H1 (cell line): ENCODE data around the gene ELOVL1. TPM values are rescaled to one million over a fixed set of nuclear protein-coding genes. Genes with fewer than 3 reads are reported as not detected.

Source experiments
- CTCF ChIA-PET: fragments of 300-600 bp; sonication (Branson Sonifier 250); formaldehyde crosslinking; loops from one replicate; lab custom pipeline; 2021; ENCODE audit not compliant: partially characterized antibody; lab: Charles Lee
- POLR2A ChIA-PET: fragments of 300-600 bp; sonication (Branson Sonifier 250); formaldehyde crosslinking; loops from one replicate; lab custom pipeline; 2021; ENCODE audit warnings: inconsistent platforms; ENCODE audit not compliant: partially characterized antibody; lab: Charles Lee
- DNase-seq, 2 experiments: peaks; one replicate each; pipeline versions ENCODE4 v3.0.0 to v3.0.0-alpha.2; 2010 to 2022; ENCODE audit warnings: low spot score in 2 of 2, low read depth in 1 of 2, mixed read lengths in 1 of 2
- FAIRE-seq: peaks from 2 replicates; lab custom pipeline; 2011; peaks lifted over from hg19 to GRCh38; lab: Jason Lieb, UNC
- H2AFZ ChIP-seq: 2 replicates; pipeline ENCODE4 v1.8.1; 2012; ENCODE audit warnings: low read length, inconsistent platforms
- H2AK5ac ChIP-seq: 2 replicates; pipeline ENCODE4 v1.6.1; 2013; ENCODE audit warnings: low read depth, low read length
- H2BK120ac ChIP-seq: replicated peaks from 2 replicates; pipeline ENCODE3; 2013; ENCODE audit warnings: low read depth, low read length, inconsistent platforms
- H2BK12ac ChIP-seq: 2 replicates; pipeline ENCODE4 v1.6.1; 2013; ENCODE audit warnings: low read depth, low read length
- H2BK15ac ChIP-seq: 2 replicates; pipeline ENCODE4 v1.6.1; 2013; ENCODE audit warnings: low read length
- H2BK20ac ChIP-seq: 2 replicates; pipeline ENCODE4 v1.6.1; 2013; ENCODE audit warnings: low read length
- H2BK5ac ChIP-seq: 2 replicates; pipeline ENCODE4 v1.6.1; 2013; ENCODE audit warnings: low read depth, low read length
- H3K14ac ChIP-seq: 2 replicates; pipeline ENCODE4 v1.6.1; 2013; ENCODE audit warnings: inconsistent platforms; ENCODE audit not compliant: insufficient read length
- H3K18ac ChIP-seq: 2 replicates; pipeline ENCODE4 v1.6.1; 2013; ENCODE audit warnings: low read length; ENCODE audit errors: extremely low read depth
- H3K23ac ChIP-seq: 2 replicates; pipeline ENCODE4 v1.6.1; 2013; ENCODE audit warnings: inconsistent platforms; ENCODE audit not compliant: insufficient read length
- H3K23me2 ChIP-seq: 2 replicates; pipeline ENCODE4 v1.6.1; 2013; ENCODE audit warnings: low read depth, low read length
- H3K27ac ChIP-seq: 2 replicates; pipeline ENCODE4 v1.6.1; 2011; ENCODE audit warnings: low read depth, low read length, inconsistent platforms
- H3K27me3 ChIP-seq, 4 experiments: replicated peaks in 1 of 4; 1 replicate in 1 of 4; 2 replicates in 3 of 4; pipeline versions ENCODE4 v1.6.1 to v1.8.1; 2011 to 2013; ENCODE audit warnings: low read length in 3 of 4, mild to moderate bottlenecking in 3 of 4, inconsistent platforms in 2 of 4, mixed read lengths in 2 of 4, moderate library complexity in 1 of 4; ENCODE audit not compliant: control insufficient read depth in 3 of 4, insufficient read depth in 3 of 4; ENCODE audit errors: extremely low read depth in 1 of 4
- H3K36me3 ChIP-seq, 4 experiments: 2 replicates each; pipeline versions ENCODE4 v1.6.1 to v1.8.1; 2011 to 2013; ENCODE audit warnings: mild to moderate bottlenecking in 4 of 4, low read length in 3 of 4, moderate library complexity in 2 of 4, control low read depth in 1 of 4, inconsistent platforms in 1 of 4; ENCODE audit not compliant: insufficient read depth in 4 of 4, control insufficient read depth in 2 of 4
- H3K4ac ChIP-seq: replicated peaks from 2 replicates; pipeline ENCODE3; 2013; ENCODE audit warnings: low read length, low read depth, mixed read lengths, inconsistent platforms; ENCODE audit not compliant: insufficient read length
- H3K4me1 ChIP-seq, 4 experiments: replicated peaks in 1 of 4; 1 replicate in 1 of 4; 2 replicates in 3 of 4; pipeline versions ENCODE4 v1.6.1 to v1.8.1; 2011 to 2013; ENCODE audit warnings: low read length in 3 of 4, inconsistent platforms in 2 of 4, mixed read lengths in 1 of 4; ENCODE audit not compliant: insufficient read depth in 4 of 4, control insufficient read depth in 3 of 4
- H3K4me2 ChIP-seq, 2 experiments: 2 replicates each; pipeline versions ENCODE4 v1.6.1 to v1.8.1; 2011 to 2013; ENCODE audit warnings: low read depth in 2 of 2, low read length in 2 of 2, control low read depth in 1 of 2, inconsistent platforms in 1 of 2, mild to moderate bottlenecking in 1 of 2; ENCODE audit not compliant: insufficient read depth in 1 of 2
- H3K4me3 ChIP-seq, 4 experiments: fragments of 200-600, 300-600 bp in 1 of 4; sonication (generic), shearing (Covaris generic), sonication (Bioruptor Twin) in 1 of 4; 2 replicates each; pipeline versions ENCODE4 v1.5.1 to v1.8.1; 2011 to 2016; ENCODE audit warnings: low read length in 4 of 4, low read depth in 3 of 4, control low read depth in 2 of 4, inconsistent platforms in 2 of 4, mild to moderate bottlenecking in 2 of 4, mixed read lengths in 1 of 4, moderate library complexity in 1 of 4; ENCODE audit not compliant: insufficient read depth in 2 of 4; ENCODE audit errors: extremely low read depth in 1 of 4
- H3K56ac ChIP-seq: replicated peaks from 2 replicates; pipeline ENCODE3; 2013; ENCODE audit warnings: low read depth, mild to moderate bottlenecking, mixed read lengths, low read length, inconsistent platforms; ENCODE audit not compliant: insufficient read length
- H3K79me1 ChIP-seq: 2 replicates; pipeline ENCODE4 v1.6.1; 2013; ENCODE audit warnings: low read depth, low read length, control low read depth
- H3K79me2 ChIP-seq, 2 experiments: 2 replicates each; pipeline versions ENCODE4 v1.6.1 to v1.8.1; 2012 to 2013; ENCODE audit warnings: low read length in 2 of 2, mild to moderate bottlenecking in 2 of 2, inconsistent platforms in 1 of 2; ENCODE audit not compliant: insufficient read depth in 2 of 2, control insufficient read depth in 1 of 2
- H3K9ac ChIP-seq, 4 experiments: replicated peaks in 1 of 4; 1 replicate in 1 of 4; 2 replicates in 3 of 4; pipeline versions ENCODE4 v1.6.1 to v1.8.1; 2011 to 2013; ENCODE audit warnings: low read depth in 3 of 4, low read length in 3 of 4, control low read depth in 2 of 4, mild to moderate bottlenecking in 2 of 4, moderate library complexity in 2 of 4, inconsistent platforms in 1 of 4; ENCODE audit errors: extremely low read depth in 1 of 4
- H3K9me3 ChIP-seq, 2 experiments: 2 replicates each; pipeline versions ENCODE4 v1.6.1 to v1.8.1; 2012 to 2013; ENCODE audit warnings: mild to moderate bottlenecking in 2 of 2, moderate library complexity in 2 of 2, control low read depth in 1 of 2, inconsistent platforms in 1 of 2, low read depth in 1 of 2, low read length in 1 of 2, mixed read lengths in 1 of 2; ENCODE audit not compliant: insufficient read depth in 2 of 2
- H4K20me1 ChIP-seq, 2 experiments: replicated peaks in 1 of 2; 2 replicates each; pipeline versions ENCODE3 to v1.8.1; 2011 to 2013; ENCODE audit warnings: inconsistent platforms in 2 of 2, low read length in 2 of 2, mild to moderate bottlenecking in 1 of 2; ENCODE audit not compliant: insufficient read depth in 2 of 2, control insufficient read depth in 1 of 2
- H4K5ac ChIP-seq: 2 replicates; pipeline ENCODE4 v1.6.1; 2013; ENCODE audit warnings: low read length, low read depth, mixed read lengths, inconsistent platforms; ENCODE audit not compliant: insufficient read length
- H4K8ac ChIP-seq: 2 replicates; pipeline ENCODE4 v1.8.0; 2013; ENCODE audit warnings: mild to moderate bottlenecking, moderate library complexity, low read length, inconsistent platforms; ENCODE audit not compliant: insufficient read depth; ENCODE audit errors: extremely low read depth
- H4K91ac ChIP-seq: replicated peaks from 2 replicates; pipeline ENCODE3; 2013; ENCODE audit warnings: low read length, mixed read lengths, inconsistent platforms; ENCODE audit not compliant: insufficient read length
- GTF2F1 ChIP-seq: IDR thresholded peaks from 2 replicates; pipeline ENCODE4 v1.6.1; 2012; ENCODE audit warnings: low read depth, low read length, improper control_type of control experiment, borderline replicate concordance
- HDAC6 ChIP-seq: IDR thresholded peaks from one replicate; pipeline ENCODE4 v1.7.1; 2012; ENCODE audit warnings: low read depth, mild to moderate bottlenecking, inconsistent platforms, low read length, moderate library complexity
- JUN ChIP-seq: IDR thresholded peaks from 2 replicates; pipeline ENCODE4 v1.6.1; 2011; ENCODE audit warnings: low read depth, mild to moderate bottlenecking, improper control_type of control experiment, low read length
- KDM5A ChIP-seq: fragments of 200-600 bp; IDR thresholded peaks from 2 replicates; pipeline ENCODE4 v1.7.1; 2012; ENCODE audit warnings: mild to moderate bottlenecking, low read length, inconsistent platforms, mixed read lengths
- NANOG ChIP-seq: IDR thresholded peaks from 2 replicates; pipeline ENCODE4 v1.6.1; 2011; ENCODE audit warnings: low read length, low read depth, mild to moderate bottlenecking, inconsistent platforms; ENCODE audit not compliant: insufficient read depth, poor library complexity, severe bottlenecking
- NRF1 ChIP-seq: IDR thresholded peaks from 2 replicates; pipeline ENCODE4 v1.6.1; 2011; ENCODE audit warnings: mild to moderate bottlenecking, low read depth, low read length, improper control_type of control experiment
- POLR2AphosphoS5 ChIP-seq: IDR thresholded peaks from 2 replicates; pipeline ENCODE4 v1.6.1; 2011; ENCODE audit warnings: low read depth, low read length
- RNF2 ChIP-seq: fragments of 200-900, 300-1000 bp; sonication (generic); IDR thresholded peaks from 2 replicates; pipeline ENCODE4 v1.7.1; 2016; ENCODE audit warnings: borderline replicate concordance, low read depth, mild to moderate bottlenecking, antibody characterized with exemption, low read length; ENCODE audit not compliant: poor library complexity, severe bottlenecking; ENCODE audit errors: missing control alignments
- SIRT6 ChIP-seq: IDR thresholded peaks from one replicate; pipeline ENCODE4 v1.7.1; 2012; ENCODE audit warnings: low read length, inconsistent platforms
- SRF ChIP-seq: IDR thresholded peaks from 2 replicates; pipeline ENCODE4 v1.6.1; 2011; ENCODE audit warnings: mild to moderate bottlenecking, low read depth, low read length, moderate library complexity
- TAF7 ChIP-seq: optimal IDR thresholded peaks from 2 replicates; pipeline ENCODE3; 2011; ENCODE audit warnings: low read depth, mild to moderate bottlenecking, inconsistent platforms, low read length, moderate library complexity, borderline replicate concordance
- TBP ChIP-seq: IDR thresholded peaks from 2 replicates; pipeline ENCODE4 v1.6.1; 2011; ENCODE audit warnings: low read depth, low read length, improper control_type of control experiment
- YY1 ChIP-seq: IDR thresholded peaks from 2 replicates; pipeline ENCODE4 v1.6.1; 2011; ENCODE audit warnings: low read depth, mild to moderate bottlenecking, low read length
- WGBS, 2 experiments: shearing (Covaris generic) in 1 of 2; methylation state at CpG; one replicate each; pipeline versions ENCODE4 v1.1.6 to v1.1.7; 2013 to 2015; ENCODE audit warnings: low lambda C conversion rate in 2 of 2, mixed read lengths in 2 of 2, inconsistent platforms in 1 of 2, low coverage in 1 of 2, missing lambda C conversion rate in 1 of 2; ENCODE audit not compliant: insufficient replicate concordance in 2 of 2, insufficient coverage in 1 of 2, insufficient read length in 1 of 2; ENCODE audit errors: extremely low coverage in 1 of 2, missing lambda C conversion rate in 1 of 2; 5-methylcytosine and 5-hydroxymethylcytosine counted together
- polyA plus RNA-seq, 7 experiments: library from polyadenylated mRNA; depleted of rRNA in 3 of 7; stranded (reverse) in 5 of 7; unstranded in 2 of 7; fragments of >200 nt in 5 of 7; fragments of 200-250 nt in 2 of 7; gene quantifications; 1 replicate in 5 of 7; 2 replicates in 1 of 7; 4 replicates in 1 of 7; pipeline versions ENCODE4 v1.2.1 to v1.2.3, GENCODE V29; 2011 to 2013; ENCODE audit warnings: missing spikeins in 2 of 7, mixed read lengths in 2 of 7
- total RNA-seq: library from RNA; stranded (reverse); fragmentation: NEBNext Ultra II Directional; extraction: Animal tissue kit (Norgen Biotek cat#: 25700); gene quantifications from 2 replicates; pipeline ENCODE4 v1.2.1, GENCODE V29; 2021
- TF ChIP-seq, protein P1 (sequence below): IDR thresholded peaks from 2 replicates; pipeline ENCODE4 v1.6.1; 2012; ENCODE audit warnings: inconsistent platforms

The ELOVL1 gene
- total and polyA plus RNA-seq, 2 of the 8 experiments (the other 6 are each of a cell fraction or from before 2014, with no cell fraction given) = 28.5 to 68.1 TPM

DNA sequence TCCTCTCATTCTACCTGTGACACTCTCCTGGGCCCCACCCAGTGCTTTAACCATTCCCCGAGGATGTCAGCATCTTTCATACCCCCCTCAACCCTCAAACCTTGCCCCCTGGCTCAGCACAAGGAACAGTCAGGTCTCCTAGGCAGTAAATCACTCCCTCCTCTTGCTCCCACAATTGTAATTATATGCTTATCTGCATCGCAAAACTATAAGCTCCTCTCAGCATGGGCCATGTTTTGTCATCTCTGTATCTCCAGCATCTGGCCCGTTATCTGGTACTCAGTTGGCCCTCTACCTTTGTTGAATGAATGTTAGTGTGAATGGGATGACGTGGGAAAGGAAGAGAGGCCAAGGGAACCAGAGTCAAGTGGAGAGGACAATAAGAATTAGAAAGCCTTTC, 2.8 kb upstream of the ELOVL1 start:
- no peaks in the 10 kb centered on the region for H3K36me3 ChIP-seq
- H2BK12ac ChIP-seq = no peak overlapping the region
- TF ChIP-seq TBP (no peak), POLR2AphosphoS5 (no peak), YY1 (no peak), HDAC6 (no peak), KDM5A (no peak), NANOG (no peak), TAF7 (no peak), SIRT6 (no peak), RNF2 (no peak), SRF (no peak), NRF1 (no peak), JUN (no peak), GTF2F1 (no peak)
- TF ChIP-seq, protein P1, sequence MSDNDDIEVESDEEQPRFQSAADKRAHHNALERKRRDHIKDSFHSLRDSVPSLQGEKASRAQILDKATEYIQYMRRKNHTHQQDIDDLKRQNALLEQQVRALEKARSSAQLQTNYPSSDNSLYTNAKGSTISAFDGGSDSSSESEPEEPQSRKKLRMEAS = no peak

More for the DNA sequence above, 2.8 kb upstream of the ELOVL1 start:
- no peak overlapping the region for H3K23ac ChIP-seq
- H4K20me1 ChIP-seq = peaks cover 0 to 12% of the 10 kb centered on the region in 2 experiments
- no peak overlapping the region for H2BK120ac ChIP-seq
- H3K23me2 ChIP-seq = peaks cover 13% of the 10 kb centered on the region
- no peak overlapping the region for H3K9ac ChIP-seq
- H3K4ac ChIP-seq = no peak overlapping the region
- no peak overlapping the region for H3K56ac ChIP-seq
- no peak overlapping the region for H3K4me2 ChIP-seq
- H3K79me2 ChIP-seq = no peaks in the 10 kb centered on the region; a peak in 1 of 4 replicates
- no peak overlapping the region for H4K8ac ChIP-seq
- H3K27me3 ChIP-seq = no peaks in the 10 kb centered on the region
- peaks cover 4 to 21% (median 13%) of the 10 kb centered on the region in 4 experiments for H3K4me1 ChIP-seq
- WGBS, 2 experiments = 88% methylated on average over 4 of the region's 4 CpGs; no CpG with 5 or more reads in 1 of the 2 experiments
- ChIA-PET CTCF (interaction anchor here (0.6 to 2.8 kb wide), 3 partner anchors 11 to 155 kb away, joined by 3 to 12 read pairs (median 8); no protein-coding TSS in a partner anchor), POLR2A (interaction anchor here (3.6 to 3.9 kb wide), 2 partner anchors 12 to 18 kb away, joined by 29 to 33 read pairs; partner anchors contain the start of genes CDC20, MED8 and SZT2)
- no peak overlapping the region for H3K18ac ChIP-seq
- no peak overlapping the region for H2AFZ ChIP-seq
- DNase-seq = no peak
- no peak overlapping the region for H2AK5ac ChIP-seq
- no peak overlapping the region for H2BK20ac ChIP-seq
- H3K27ac ChIP-seq = no peak overlapping the region
- no peak overlapping the region for H2BK5ac ChIP-seq
- H3K4me3 ChIP-seq = no peak overlapping the region
- peaks cover 6% of the 10 kb centered on the region for H3K79me1 ChIP-seq
- H3K14ac ChIP-seq = no peak overlapping the region
- H2BK15ac ChIP-seq = no peak overlapping the region
- no peak overlapping the region for H4K5ac ChIP-seq
- no peak overlapping the region for H4K91ac ChIP-seq
- no peak for FAIRE-seq
- no peaks in the 10 kb centered on the region for H3K9me3 ChIP-seq
